Measurements from ENCODE around the gene RAB25.

DNA sequence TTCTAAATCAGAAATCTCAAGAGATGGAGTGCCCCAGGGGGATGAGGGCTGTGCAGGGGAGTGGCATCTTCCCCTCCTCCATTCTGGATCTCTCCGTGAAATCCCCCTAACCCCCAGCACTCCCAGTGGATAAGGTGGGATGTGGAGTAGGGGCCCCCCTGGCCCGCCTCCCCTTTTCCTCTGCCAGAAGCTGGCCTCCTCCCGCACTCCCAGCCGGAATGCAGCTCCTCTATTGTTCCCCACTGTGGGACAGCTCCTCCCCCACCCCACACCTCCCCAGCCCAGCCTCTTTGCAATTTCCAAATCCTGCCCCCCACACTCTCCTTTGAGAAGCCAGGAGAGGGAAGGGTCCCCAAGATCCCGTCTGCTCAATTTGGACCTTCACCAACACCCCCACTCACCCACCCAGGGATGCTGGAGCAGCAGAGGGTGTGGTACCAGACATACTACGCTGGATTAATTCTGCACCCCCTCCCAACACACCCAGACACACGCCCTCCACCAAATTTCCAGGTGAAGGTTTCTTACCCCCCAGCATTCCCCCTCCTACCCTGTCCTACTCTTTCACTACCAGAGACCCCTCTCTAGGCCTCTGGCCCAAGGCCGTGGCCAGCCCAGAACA lies 19.4 kb downstream of the RAB25 start:
- TF ChIP-seq EZH2 (IDR thresholded peaks at IDR 0.05; ENCODE audit: low read length, unreplicated experiment) = no peak
- TF ChIP-seq, protein P1, sequence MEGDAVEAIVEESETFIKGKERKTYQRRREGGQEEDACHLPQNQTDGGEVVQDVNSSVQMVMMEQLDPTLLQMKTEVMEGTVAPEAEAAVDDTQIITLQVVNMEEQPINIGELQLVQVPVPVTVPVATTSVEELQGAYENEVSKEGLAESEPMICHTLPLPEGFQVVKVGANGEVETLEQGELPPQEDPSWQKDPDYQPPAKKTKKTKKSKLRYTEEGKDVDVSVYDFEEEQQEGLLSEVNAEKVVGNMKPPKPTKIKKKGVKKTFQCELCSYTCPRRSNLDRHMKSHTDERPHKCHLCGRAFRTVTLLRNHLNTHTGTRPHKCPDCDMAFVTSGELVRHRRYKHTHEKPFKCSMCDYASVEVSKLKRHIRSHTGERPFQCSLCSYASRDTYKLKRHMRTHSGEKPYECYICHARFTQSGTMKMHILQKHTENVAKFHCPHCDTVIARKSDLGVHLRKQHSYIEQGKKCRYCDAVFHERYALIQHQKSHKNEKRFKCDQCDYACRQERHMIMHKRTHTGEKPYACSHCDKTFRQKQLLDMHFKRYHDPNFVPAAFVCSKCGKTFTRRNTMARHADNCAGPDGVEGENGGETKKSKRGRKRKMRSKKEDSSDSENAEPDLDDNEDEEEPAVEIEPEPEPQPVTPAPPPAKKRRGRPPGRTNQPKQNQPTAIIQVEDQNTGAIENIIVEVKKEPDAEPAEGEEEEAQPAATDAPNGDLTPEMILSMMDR (conservative IDR thresholded peaks at IDR 0.05; ENCODE audit: low read depth, low read length) = no peak

Data from PC-3 (cell line).